Smooth muscle cell (in vitro differentiated cells): ENCODE results near the gene IFT81. TPM values are rescaled to one million over a fixed set of nuclear protein-coding genes. Genes with fewer than 3 reads are reported as not detected.

Experiments used
- DNase-seq: peaks from one replicate; lab custom pipeline; 2025; ENCODE audit not compliant: unreplicated experiment; lab: John Stamatoyannopoulos, UW
- H2AFZ ChIP-seq: fragments of 200-600 bp; sonication (generic); 2 replicates; pipeline ENCODE4 v1.6.0; 2016; ENCODE audit warnings: antibody characterized with exemption, low read depth, mild to moderate bottlenecking
- H3F3A ChIP-seq: fragments of 200-600 bp; sonication (generic); 2 replicates; pipeline ENCODE4 v1.6.0; 2017; ENCODE audit warnings: antibody characterized with exemption, low read depth
- H3K27ac ChIP-seq: fragments of 200-600 bp; sonication (generic); 2 replicates; pipeline ENCODE4 v1.5.1; 2016; ENCODE audit warnings: low read depth, mild to moderate bottlenecking
- H3K27me3 ChIP-seq: fragments of 200-600 bp; sonication (generic); 2 replicates; pipeline ENCODE4 v1.6.1; 2016; ENCODE audit warnings: low read depth, mild to moderate bottlenecking
- H3K36me3 ChIP-seq: fragments of 200-600 bp; sonication (generic); 2 replicates; pipeline ENCODE4 v1.5.1; 2016; ENCODE audit warnings: low read depth
- H3K4me1 ChIP-seq: fragments of 200-600 bp; sonication (generic); 2 replicates; pipeline ENCODE4 v1.5.1; 2016; ENCODE audit warnings: low read depth
- H3K4me2 ChIP-seq: fragments of 200-600 bp; sonication (generic); 2 replicates; pipeline ENCODE4 v1.6.0; 2016; ENCODE audit warnings: mild to moderate bottlenecking
- H3K4me3 ChIP-seq: fragments of 200-600 bp; sonication (generic); 2 replicates; pipeline ENCODE4 v1.5.1; 2016; ENCODE audit warnings: mild to moderate bottlenecking
- H3K79me2 ChIP-seq: fragments of 200-600 bp; sonication (generic); 2 replicates; pipeline ENCODE4 v1.6.0; 2016; ENCODE audit warnings: low read depth, mild to moderate bottlenecking
- H3K9ac ChIP-seq: fragments of 200-600 bp; sonication (generic); 2 replicates; pipeline ENCODE4 v1.6.0; 2016; ENCODE audit warnings: low read depth
- H3K9me3 ChIP-seq: fragments of 200-600 bp; sonication (generic); replicated peaks from 2 replicates; pipeline ENCODE4 v1.5.1; 2016; ENCODE audit warnings: low read depth
- H4K20me1 ChIP-seq: fragments of 200-600 bp; sonication (generic); 2 replicates; pipeline ENCODE4 v1.6.0; 2016; ENCODE audit warnings: low read depth
- CTCF ChIP-seq: fragments of 200-600 bp; sonication (generic); IDR thresholded peaks from 2 replicates; pipeline ENCODE4 v1.5.1; 2017; ENCODE audit warnings: borderline replicate concordance, mild to moderate bottlenecking, antibody characterized with exemption; ENCODE audit not compliant: insufficient read depth, poor library complexity, severe bottlenecking
- WGBS: methylation state at CpG from one replicate; pipeline ENCODE4 v1.1.7; 2016; ENCODE audit warnings: low lambda C conversion rate; 5-methylcytosine and 5-hydroxymethylcytosine counted together
- polyA plus RNA-seq: library from polyadenylated mRNA; unstranded; fragments of >200 nt; fragmentation: Nextera tagmentation; extraction: Ambion mirVana; gene quantifications from 2 replicates; pipeline ENCODE4 v1.2.1, GENCODE V29; 2016
- total RNA-seq: library from RNA; depleted of rRNA; stranded (reverse); fragments of >200 nt; gene quantifications from 2 replicates; pipeline ENCODE4 v1.2.3, GENCODE V29; 2014

Gene IFT81
- total and polyA plus RNA-seq, 2 experiments from 2014 or later: 9.1 to 11.0 TPM

- H3K79me2 ChIP-seq: no peaks in the 10 kb centered on the region
- no peaks in the 10 kb centered on the region for H3F3A ChIP-seq
- no peak overlapping the region for H3K4me2 ChIP-seq
- no peak overlapping the region for H2AFZ ChIP-seq
- peaks cover 34% of the 10 kb centered on the region for H3K36me3 ChIP-seq
- no peaks in the 10 kb centered on the region for H3K4me1 ChIP-seq
- H3K27me3 ChIP-seq: no peaks in the 10 kb centered on the region
- H3K27ac ChIP-seq: no peak overlapping the region
- no peak overlapping the region for H3K9ac ChIP-seq
- H3K4me3 ChIP-seq: no peak overlapping the region
- no peaks in the 10 kb centered on the region for H4K20me1 ChIP-seq
- no peak for DNase-seq
- peaks cover 5% of the 10 kb centered on the region for H3K9me3 ChIP-seq
- WGBS: 94% methylated on average over 10 of the region's 10 CpGs
- TF ChIP-seq CTCF: no peak
These were observed 25.0 kb downstream of the IFT81 start for GRCh38 chr12:110149086-110149660.

DNA sequence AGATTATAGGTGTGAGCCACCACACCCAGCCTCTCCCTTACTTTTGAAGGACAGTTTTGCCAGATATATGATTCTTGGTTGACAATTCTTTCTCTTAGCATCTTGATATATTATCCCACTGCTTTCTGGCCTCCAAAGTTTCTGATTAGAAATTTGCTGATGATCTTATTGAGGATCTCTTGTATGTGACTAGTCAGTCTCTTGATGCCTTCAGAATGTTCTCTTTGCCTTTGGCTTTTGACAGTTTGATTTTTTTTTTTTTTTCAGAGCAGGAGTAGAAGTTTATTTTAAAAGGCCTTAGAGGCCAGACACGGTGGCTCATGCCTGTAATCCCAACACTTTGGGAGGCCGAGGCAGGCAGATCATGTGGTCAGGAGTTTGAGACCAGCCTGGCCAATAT is 32.6 kb downstream of the IFT81 start:
- no peak overlapping the region for H3K9ac ChIP-seq
- WGBS: 93% methylated on average over 2 of the region's 2 CpGs
- no peak for TF ChIP-seq CTCF

GRCh38 chr12:110157539-110157938 is 33.4 kb downstream of the IFT81 start:
- no peaks in the 10 kb centered on the region for H3K4me1 ChIP-seq
- H3K36me3 ChIP-seq: peaks cover 21% of the 10 kb centered on the region
- DNase-seq: no peak
- no peaks in the 10 kb centered on the region for H3K27me3 ChIP-seq
- H3K27ac ChIP-seq: no peak overlapping the region
- no peaks in the 10 kb centered on the region for H4K20me1 ChIP-seq
- no peaks in the 10 kb centered on the region for H3K9me3 ChIP-seq
- no peak overlapping the region for H3K4me3 ChIP-seq
- H3F3A ChIP-seq: no peaks in the 10 kb centered on the region
- H3K9ac ChIP-seq: no peak overlapping the region
- TF ChIP-seq CTCF: no peak
- no peak overlapping the region for H3K4me2 ChIP-seq
- no peak overlapping the region for H2AFZ ChIP-seq
- H3K79me2 ChIP-seq: no peaks in the 10 kb centered on the region

More for the DNA sequence above, 32.6 kb downstream of the IFT81 start:
- no peak overlapping the region for H3K4me2 ChIP-seq
- no peaks in the 10 kb centered on the region for H3K4me1 ChIP-seq
- H3K9me3 ChIP-seq: no peaks in the 10 kb centered on the region
- H4K20me1 ChIP-seq: no peaks in the 10 kb centered on the region
- H3K4me3 ChIP-seq: no peak overlapping the region
- H3K36me3 ChIP-seq: peaks cover 26% of the 10 kb centered on the region
- H3K27ac ChIP-seq: no peak overlapping the region
- no peaks in the 10 kb centered on the region for H3K79me2 ChIP-seq
- no peak overlapping the region for H2AFZ ChIP-seq
- H3K27me3 ChIP-seq: no peaks in the 10 kb centered on the region
- no peaks in the 10 kb centered on the region for H3F3A ChIP-seq
- no peak for DNase-seq

DNA sequence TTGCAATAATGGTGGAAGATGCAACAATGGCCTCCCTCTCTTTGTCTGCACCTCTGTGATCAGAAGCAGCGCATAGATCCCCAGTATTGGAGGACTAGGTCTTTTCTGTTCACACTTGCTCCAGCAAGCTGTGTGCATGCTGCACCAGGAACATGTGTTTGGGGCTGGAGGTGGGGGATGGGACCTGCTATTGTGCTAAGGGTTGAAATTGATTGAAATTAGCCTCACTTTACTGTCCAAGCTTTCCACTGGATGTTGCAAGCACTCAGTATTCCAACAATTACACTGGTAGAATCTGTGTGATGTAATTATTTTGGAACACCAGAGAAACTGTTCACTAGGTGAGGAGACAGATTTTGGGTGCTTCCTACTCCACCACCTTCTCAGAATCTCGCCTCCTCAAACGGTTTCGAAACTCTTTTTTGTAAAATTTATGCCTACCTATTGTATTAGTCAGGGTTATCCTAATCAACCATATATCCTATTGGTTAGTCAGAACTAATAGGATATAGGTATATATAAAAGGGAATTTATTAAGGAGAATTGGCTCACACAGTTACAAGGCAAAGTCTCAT is 35.6 kb downstream of the IFT81 start:
- Histone ChIP-seq H3K9me3 (no peaks in the 10 kb centered on the region), H3K27ac (no peak overlapping the region), H3K27me3 (no peaks in the 10 kb centered on the region), H3K4me2 (no peak overlapping the region), H3K4me1 (no peaks in the 10 kb centered on the region), H3K9ac (no peak overlapping the region), H3F3A (no peaks in the 10 kb centered on the region), H4K20me1 (no peaks in the 10 kb centered on the region), H3K36me3 (peaks cover 17% of the 10 kb centered on the region), H2AFZ (no peak overlapping the region), H3K79me2 (no peaks in the 10 kb centered on the region), H3K4me3 (no peak overlapping the region)
- DNase-seq: no peak
- TF ChIP-seq CTCF: no peak
- 96% methylated on average over 4 of the region's 4 CpGs for WGBS
